Kidney (tissue), 14 donors: ENCODE measurements around the gene ZNF384. TPM values are rescaled to one million over a fixed set of nuclear protein-coding genes. Genes with fewer than 3 reads are reported as not detected.

Experiments
- DNase-seq, 5 donors: peaks; one replicate each; pipeline ENCODE4 v3.0.0-alpha.2; 2013 to 2020
- FAIRE-seq: peaks from 2 replicates; lab custom pipeline; 2012; peaks lifted over from hg19 to GRCh38; lab: Jason Lieb, UNC
- H3K27ac ChIP-seq, 2 donors: one replicate each; pipeline ENCODE4 v1.7.0; 2013; ENCODE audit warnings: low read depth in 2 of 2, low read length in 2 of 2, inconsistent platforms in 1 of 2
- H3K27me3 ChIP-seq: one replicate; pipeline ENCODE4 v1.7.1; 2013; ENCODE audit warnings: low read length, inconsistent platforms; ENCODE audit not compliant: control insufficient read depth, insufficient read depth
- H3K36me3 ChIP-seq, 3 donors: one replicate each; pipeline versions ENCODE4 v1.7.0 to v1.7.1; 2013; ENCODE audit warnings: low read length in 3 of 3, control low read depth in 1 of 3, inconsistent platforms in 1 of 3; ENCODE audit not compliant: insufficient read depth in 3 of 3, control insufficient read depth in 2 of 3
- H3K4me1 ChIP-seq, 3 donors: one replicate each; pipeline versions ENCODE4 v1.7.0 to v1.7.1; 2013; ENCODE audit warnings: low read length in 3 of 3, inconsistent platforms in 1 of 3, low read depth in 1 of 3; ENCODE audit not compliant: control insufficient read depth in 2 of 3, insufficient read depth in 2 of 3
- H3K4me3 ChIP-seq, 3 donors: one replicate each; pipeline versions ENCODE4 v1.7.0 to v1.8.1; 2013; ENCODE audit warnings: low read length in 3 of 3, control low read depth in 1 of 3, inconsistent platforms in 1 of 3
- H3K9ac ChIP-seq, 3 donors: one replicate each; pipeline versions ENCODE4 v1.7.0 to v1.7.1; 2013; ENCODE audit warnings: low read length in 3 of 3, control low read depth in 1 of 3, inconsistent platforms in 1 of 3
- H3K9me3 ChIP-seq, 3 donors: one replicate each; pipeline versions ENCODE4 v1.7.0 to v1.7.1; 2013; ENCODE audit warnings: low read length in 3 of 3, control low read depth in 1 of 3, inconsistent platforms in 1 of 3; ENCODE audit not compliant: control insufficient read depth in 2 of 3, insufficient read depth in 1 of 3
- CTCF ChIP-seq: IDR thresholded peaks from 3 replicates; pipeline ENCODE4 v1.5.1; 2012; ENCODE audit warnings: mild to moderate bottlenecking, moderate library complexity, borderline replicate concordance; ENCODE audit not compliant: insufficient read depth; ENCODE audit errors: extremely low read depth
- intact Hi-C: fragments of 100-400 bp; cut with DNase I; formaldehyde crosslinking; loops from one replicate; pipeline ENCODE4 v1.11.1; 2022
- polyA plus RNA-seq: library from polyadenylated mRNA; stranded (reverse); fragments of 350-450 nt; fragmentation: Illumina TruSeq; extraction: RNeasy Lipid Tissue Mini Kit (QIAGEN cat#74804); gene quantifications from one replicate; pipeline ENCODE4 v1.2.3, GENCODE V29; 2014; ENCODE audit warnings: low read depth, low replicate concordance; ENCODE audit not compliant: insufficient read depth
- total RNA-seq: library from RNA; stranded (reverse); fragmentation: NEBNext Ultra II Directional; extraction: Animal tissue kit (Norgen Biotek cat#: 25700); gene quantifications from one replicate; pipeline ENCODE4 v1.2.1, GENCODE V29; 2021
- donor health status: control.
- donor health status: control.
- donor health status: control.
- donor health status: control.
- donor health status: control.
- donor health status: DM: yes; HTN: yes; CAD: no.
- donor health status: Normal renal cell carcinoma (clear cell type).

The ZNF384 gene
- total and polyA plus RNA-seq, 2 donors from 2014 or later, result 19.7 to 51.6 TPM

- no peaks in the 10 kb centered on the region for H3K27me3 ChIP-seq
- peaks cover 0 to 5% (median 0%) of the 10 kb centered on the region in 3 donors for H3K4me1 ChIP-seq
- FAIRE-seq (no peak), DNase-seq (peak; percentile 49 to 78 (median 56))
- H3K9ac ChIP-seq, result no peak overlapping the region
- no peaks in the 10 kb centered on the region for H3K9me3 ChIP-seq
- no peak overlapping the region for H3K4me3 ChIP-seq
- H3K36me3 ChIP-seq, result no peaks in the 10 kb centered on the region
- TF ChIP-seq CTCF, result peak; percentile 40
- intact Hi-C loops, result no loop called here
- no peak overlapping the region for H3K27ac ChIP-seq
These were observed 8.6 kb upstream of the ZNF384 start for GRCh38 chr12:6697584-6698351.

- no peak for TF ChIP-seq CTCF
- Histone ChIP-seq H3K4me1 (peaks cover 0 to 5% (median 0%) of the 10 kb centered on the region in 3 donors), H3K27ac (no peak overlapping the region), H3K9me3 (no peaks in the 10 kb centered on the region), H3K27me3 (no peaks in the 10 kb centered on the region), H3K4me3 (no peak overlapping the region), H3K36me3 (no peaks in the 10 kb centered on the region), H3K9ac (no peak overlapping the region)
- intact Hi-C loops, result no loop called here
- no peak for FAIRE-seq
- DNase-seq, result peak in 4 of 5 donors; percentile 27 to 68 (median 59)
These were observed 7.8 kb upstream of the ZNF384 start for GRCh38 chr12:6696690-6697583.

GRCh38 chr12:6695313-6696045, 6.3 kb upstream of the ZNF384 start:
- H3K36me3 ChIP-seq, result no peaks in the 10 kb centered on the region
- TF ChIP-seq CTCF, result no peak
- no peaks in the 10 kb centered on the region for H3K9me3 ChIP-seq
- no peak overlapping the region for H3K27ac ChIP-seq
- intact Hi-C loops, result no loop called here
- DNase-seq (no peak), FAIRE-seq (no peak)
- no peaks in the 10 kb centered on the region for H3K27me3 ChIP-seq
- no peak overlapping the region for H3K9ac ChIP-seq
- no peaks in the 10 kb centered on the region for H3K4me1 ChIP-seq
- no peak overlapping the region for H3K4me3 ChIP-seq
